K562 (cell line): ENCODE measurements around the gene ELF3. TPM values are rescaled to one million over a fixed set of nuclear protein-coding genes. Genes with fewer than 3 reads are reported as not detected.

Source experiments
- DEAF1 ChIP-seq: fragments of 450-650 bp; formaldehyde crosslinking; IDR thresholded peaks from 2 replicates; pipeline ENCODE4 v1.4.0; 2020; ENCODE audit warnings: mild to moderate bottlenecking, moderate library complexity
- DPF2 ChIP-seq: fragments of 450-650 bp; IDR thresholded peaks from 2 replicates; pipeline ENCODE4 v1.6.1; 2016
- FOXA3 ChIP-seq, 2 experiments: fragments of 450-650 bp in 1 of 2; sonication (generic) in 1 of 2; formaldehyde crosslinking; IDR thresholded peaks in 1 of 2; conservative IDR thresholded peaks in 1 of 2; 2 replicates each; pipeline versions ENCODE4 v1.4.0 to v1.8.0; 2020 to 2022; ENCODE audit warnings: mild to moderate bottlenecking in 2 of 2, missing genetic modification reagents in 1 of 2
- HES1 ChIP-seq: fragments of 450-650 bp; IDR thresholded peaks from 2 replicates; pipeline ENCODE4 v1.6.1; 2016; ENCODE audit warnings: low read depth, mild to moderate bottlenecking, moderate library complexity
- ID3 ChIP-seq, 2 experiments: fragments of 250-450 bp in 1 of 2; fragments of 450-650 bp in 1 of 2; sonication (Bioruptor Pico) in 1 of 2; IDR thresholded peaks; 2 replicates each; pipeline versions ENCODE4 v1.6.1 to v1.8.0; 2016 to 2021; ENCODE audit warnings: mild to moderate bottlenecking in 2 of 2, moderate library complexity in 2 of 2, missing compliant biosample characterization in 1 of 2, missing genetic modification characterization in 1 of 2
- KLF10 ChIP-seq: fragments of 250-450 bp; sonication (Bioruptor Pico); IDR thresholded peaks from 2 replicates; pipeline ENCODE4 v1.6.1; 2021; ENCODE audit warnings: matching md5 sums
- RFX7 ChIP-seq: fragments of 250-450 bp; sonication (Bioruptor Pico); IDR thresholded peaks from 2 replicates; pipeline ENCODE4 v1.5.1; 2021; ENCODE audit warnings: mild to moderate bottlenecking
- SMC3 ChIP-seq: conservative IDR thresholded peaks from 2 replicates; pipeline ENCODE4 v1.6.1; 2011; ENCODE audit warnings: low read depth, low read length, improper control_type of control experiment; ENCODE audit not compliant: insufficient read depth
- TBL1XR1 ChIP-seq, 2 experiments: IDR thresholded peaks; 2 replicates each; pipeline ENCODE4 v1.6.1; 2012; ENCODE audit warnings: improper control_type of control experiment in 2 of 2, low read length in 2 of 2, mild to moderate bottlenecking in 1 of 2
- TEAD2 ChIP-seq: fragments of 450-650 bp; IDR thresholded peaks from 2 replicates; pipeline ENCODE4 v1.6.1; 2016; ENCODE audit warnings: missing genetic modification characterization, control low read depth, missing compliant biosample characterization
- TEAD4 ChIP-seq, 2 experiments: sonication (generic) in 1 of 2; formaldehyde crosslinking in 1 of 2; IDR thresholded peaks; 2 replicates each; pipeline versions ENCODE4 v1.6.1 to v1.8.0; 2012 to 2022; ENCODE audit warnings: borderline replicate concordance in 1 of 2, inconsistent platforms in 1 of 2, low read length in 1 of 2, mild to moderate bottlenecking in 1 of 2, missing genetic modification reagents in 1 of 2
- TSC22D4 ChIP-seq: fragments of 450-650 bp; IDR thresholded peaks from 2 replicates; pipeline ENCODE4 v1.6.1; 2016; ENCODE audit warnings: missing genetic modification characterization, missing biosample characterization, control low read depth
- ZBTB11 ChIP-seq, 3 experiments: fragments of 200-800 bp in 1 of 3; fragments of 250-450 bp in 1 of 3; fragments of 450-650 bp in 1 of 3; sonication (Bioruptor Pico) in 1 of 3; sonication (Bioruptor generic) in 1 of 3; formaldehyde crosslinking in 1 of 3; IDR thresholded peaks; 2 replicates each; pipeline versions ENCODE4 v1.6.1 to v1.8.0; 2016 to 2022; ENCODE audit warnings: mild to moderate bottlenecking in 2 of 3, missing genetic modification characterization in 2 of 3, missing compliant biosample characterization in 1 of 3, moderate library complexity in 1 of 3
- ZBTB33 ChIP-seq: sonication (generic); formaldehyde crosslinking; IDR thresholded peaks from 2 replicates; pipeline ENCODE4 v1.8.1; 2023; ENCODE audit warnings: mild to moderate bottlenecking, missing genetic modification reagents
- ZNF174 ChIP-seq: fragments of 250-450 bp; sonication (Bioruptor Pico); IDR thresholded peaks from 2 replicates; pipeline ENCODE4 v1.4.0; 2020; ENCODE audit warnings: mild to moderate bottlenecking
- polyA plus RNA-seq, 8 experiments: library from polyadenylated mRNA; depleted of rRNA in 4 of 8; stranded (reverse) in 5 of 8; unstranded in 3 of 8; fragments of >200 nt; fragmentation: Nextera tagmentation in 2 of 8; fragmentation: Illumina TruSeq in 1 of 8; extraction: Ambion mirVana in 2 of 8; extraction: Trizol in 1 of 8; gene quantifications; 2 replicates each; pipeline versions ENCODE4 v1.2.1 to v1.2.3, GENCODE V29; 2011 to 2014; ENCODE audit warnings: inconsistent platforms in 1 of 8, missing spikeins in 1 of 8
- total RNA-seq, 7 experiments: library from RNA; depleted of rRNA in 6 of 7; stranded (reverse); fragments of >200 nt in 6 of 7; fragmentation: Illumina TruSeq in 2 of 7; extraction: Trizol in 2 of 7; gene quantifications; 2 replicates each; pipeline versions ENCODE4 v1.2.1 to v1.2.3, GENCODE V29; 2011 to 2021; ENCODE audit warnings: low replicate concordance in 1 of 7

The ELF3 gene
- total and polyA plus RNA-seq, 9 of the 15 experiments (the other 6 are each of a cell fraction or from before 2014, with no cell fraction given), result 0.03 to 1.2 (median 0.07) TPM; not detected in 4

- no peak for TF ChIP-seq KLF10
- TF ChIP-seq ZBTB11 (CRISPR knock-in tag; IDR thresholded peaks at IDR 0.05), result no peak
- TF ChIP-seq TBL1XR1 (IDR thresholded peaks at IDR 0.05; ENCODE audit: low read length in 2 of 2), result no peak
- peak; percentile 76; the same call in 1 of the 2 replicates for TF ChIP-seq ZBTB33
- TF ChIP-seq ZNF174 (CRISPR knock-in tag), result no peak
- TF ChIP-seq TSC22D4 (tag), result no peak
- no peak for TF ChIP-seq DPF2
- TF ChIP-seq TEAD4 (IDR thresholded peaks at IDR 0.05; ENCODE audit: low read length), result peak; percentile 64; the same call in 1 of the 2 replicates
- TF ChIP-seq TEAD4 (CRISPR knock-in tag; IDR thresholded peaks at IDR 0.05; ENCODE audit: borderline replicate concordance), result no peak
- peak; percentile 85; the same call in 1 of the 2 replicates for TF ChIP-seq TEAD2 (tag)
- peak; percentile 46; the same call in 1 of the 2 replicates for TF ChIP-seq SMC3
- no peak for TF ChIP-seq RFX7 (CRISPR knock-in tag)
- no peak for TF ChIP-seq HES1
- TF ChIP-seq ID3 (CRISPR knock-in tag; IDR thresholded peaks at IDR 0.05), result no peak
- 0 out of 2 replicates have a peak, but pooled peaks have one; percentile 37 for TF ChIP-seq ID3 (tag; IDR thresholded peaks at IDR 0.05)
- 0 out of 4 replicates have a peak, but pooled peaks of 1 of the 2 experiments have one; percentile 20 for TF ChIP-seq FOXA3 (CRISPR knock-in tag; conservative IDR thresholded peaks at IDR 0.05 in 1 of 2, IDR thresholded peaks at IDR 0.05 in 1 of 2)
- 0 out of 2 replicates have a peak, but pooled peaks have one; percentile 8 for TF ChIP-seq DEAF1 (CRISPR knock-in tag)
Measured at GRCh38 chr1:202005958-202006357, 4.4 kb upstream of the ELF3 start (continued).
